DMS53 treated with DMSO at 0.1 percent for 48 hours (cell line): ENCODE measurements around the gene E2F4.

ENCODE experiments used
- DNase-seq: peaks from one replicate; lab custom pipeline; 2025; ENCODE audit not compliant: unreplicated experiment; lab: John Stamatoyannopoulos, UW

E2F4 gene

GRCh38 chr16:67173323-67173722 is 18.6 kb upstream of the E2F4 start:
- no peak for DNase-seq

- DNase-seq: peak; percentile 79
Measured at GRCh38 chr16:67173808-67174705, 17.9 kb upstream of the E2F4 start.

GRCh38 chr16:67174706-67175231 is 17.2 kb upstream of the E2F4 start:
- DNase-seq: no peak

GRCh38 chr16:67176662-67177061 is 15.3 kb upstream of the E2F4 start:
- no peak for DNase-seq

DNA sequence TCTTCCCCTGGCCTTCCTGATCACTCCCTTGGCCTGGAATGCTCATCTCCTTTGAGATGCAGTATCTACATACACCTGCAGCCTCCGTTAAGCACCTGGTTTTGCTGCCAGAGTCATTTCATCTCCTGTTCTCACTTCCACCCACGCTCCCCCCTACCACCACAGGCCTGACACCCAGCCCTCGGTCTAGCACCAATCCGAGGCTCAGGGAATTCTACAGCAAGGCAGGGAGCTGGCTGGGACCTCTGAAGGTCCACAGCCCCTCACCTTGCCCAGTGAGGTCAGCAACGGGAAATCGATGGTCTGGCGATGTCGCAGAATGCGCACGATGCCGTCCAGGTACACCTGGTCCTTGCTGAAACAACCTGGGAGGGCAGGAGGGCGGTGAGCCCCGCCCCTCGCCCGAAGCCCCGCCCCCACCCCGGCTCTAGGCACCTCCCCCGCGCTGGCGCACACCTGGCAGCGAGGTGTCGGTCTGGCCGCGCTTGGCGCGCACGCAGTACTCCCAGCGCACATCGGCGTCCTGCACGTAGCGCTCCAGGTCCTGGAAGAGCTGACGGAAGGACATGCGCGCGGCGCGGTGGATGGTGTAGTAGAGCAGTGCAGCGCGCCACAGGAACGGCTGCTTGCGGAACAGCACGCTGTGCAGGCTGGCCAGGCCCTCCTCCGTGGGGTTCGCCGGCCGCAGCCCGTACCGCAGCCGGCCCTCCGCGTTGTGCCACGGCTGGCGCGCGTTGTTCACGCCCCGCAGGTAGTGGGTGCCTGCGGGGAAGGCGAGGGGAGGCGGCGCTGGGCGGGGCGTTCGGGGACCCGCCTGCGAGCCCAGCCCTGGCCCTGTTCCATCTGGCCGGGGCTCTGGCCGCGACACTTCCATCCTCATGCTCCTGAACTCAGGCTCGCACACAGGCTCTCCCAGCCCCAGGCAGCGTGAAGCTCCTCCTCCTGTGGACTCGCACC is 13.9 kb upstream of the E2F4 start:
- DNase-seq: peak; percentile 76

- no peak for DNase-seq
Measured at GRCh38 chr16:67179421-67180080, 12.4 kb upstream of the E2F4 start.

GRCh38 chr16:67180166-67180565 is 11.8 kb upstream of the E2F4 start:
- DNase-seq: no peak

- DNase-seq: no peak
Measured at GRCh38 chr16:67181346-67181745, 10.6 kb upstream of the E2F4 start.

DNA sequence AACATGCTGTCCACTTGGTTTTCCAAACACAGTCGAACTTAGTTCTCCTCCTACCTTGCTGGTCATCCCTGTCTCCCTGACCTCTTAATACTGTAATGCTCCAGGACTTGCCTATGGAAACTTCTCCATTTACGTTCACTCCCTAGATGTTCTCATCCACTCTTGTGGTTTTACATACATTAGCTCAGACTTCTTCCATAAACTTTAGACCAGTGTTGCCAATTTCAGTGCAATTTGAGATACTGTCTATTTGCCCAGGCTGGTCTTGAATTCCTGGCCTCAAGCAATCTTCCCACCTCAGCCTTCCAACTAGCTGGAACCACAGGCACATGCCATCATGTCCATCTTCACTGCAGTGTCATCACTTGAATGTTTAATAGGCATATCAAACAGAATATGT is 9.7 kb upstream of the E2F4 start:
- DNase-seq: no peak

- no peak for DNase-seq
Measured at GRCh38 chr16:67183284-67183626, 8.7 kb upstream of the E2F4 start.

DNA sequence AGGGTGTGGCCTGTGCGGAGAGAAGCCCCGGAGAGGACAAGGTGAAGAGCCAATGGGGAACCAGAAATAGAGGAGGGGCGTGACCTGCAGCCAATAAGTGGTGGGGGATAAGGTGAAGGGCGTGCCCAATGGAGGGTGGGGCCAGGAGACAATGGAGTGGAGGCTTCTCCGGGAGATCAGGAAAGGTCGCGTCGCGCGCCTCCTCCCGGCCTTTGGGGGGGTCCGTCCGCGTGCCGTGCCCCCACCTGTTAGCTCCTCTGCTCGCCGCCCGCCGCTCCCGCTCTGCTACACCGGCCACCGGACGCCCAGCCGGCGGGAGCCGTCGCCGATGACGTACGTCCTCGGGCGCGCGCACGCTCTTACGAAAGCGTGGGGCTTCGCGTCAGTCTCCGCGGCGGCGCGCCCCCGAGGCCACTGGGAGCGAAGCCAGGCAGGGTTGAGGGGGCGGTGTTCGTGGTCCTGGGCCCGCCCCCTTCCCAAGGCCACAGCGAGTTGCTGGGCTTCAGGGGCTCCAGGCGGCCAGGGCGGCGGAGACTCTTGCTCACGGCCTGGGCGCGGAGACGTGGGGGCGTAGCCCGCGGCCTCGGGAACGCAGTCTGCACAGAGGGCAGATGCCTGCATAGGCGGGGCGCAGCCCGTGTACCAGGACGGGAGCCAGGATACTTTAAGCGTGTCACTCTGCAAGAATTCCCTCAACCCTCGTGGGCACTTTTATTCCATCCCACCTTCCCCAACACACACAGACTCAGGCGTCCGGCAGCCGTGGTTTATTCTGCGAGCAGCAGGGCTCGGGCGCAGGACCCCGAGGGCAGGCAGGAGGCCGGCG is 8.1 kb upstream of the E2F4 start, which contains the start of gene MATCAP1:
Gene MATCAP1, minus strand, starts transcription at position 337 of the 826 bp plus-strand sequence. CDS start 3,353 bp downstream, outside the sequence.
- DNase-seq: peak; percentile 87

GRCh38 chr16:67184453-67184994 is 7.4 kb upstream of the E2F4 start:
- DNase-seq: peak; percentile 66

DNA sequence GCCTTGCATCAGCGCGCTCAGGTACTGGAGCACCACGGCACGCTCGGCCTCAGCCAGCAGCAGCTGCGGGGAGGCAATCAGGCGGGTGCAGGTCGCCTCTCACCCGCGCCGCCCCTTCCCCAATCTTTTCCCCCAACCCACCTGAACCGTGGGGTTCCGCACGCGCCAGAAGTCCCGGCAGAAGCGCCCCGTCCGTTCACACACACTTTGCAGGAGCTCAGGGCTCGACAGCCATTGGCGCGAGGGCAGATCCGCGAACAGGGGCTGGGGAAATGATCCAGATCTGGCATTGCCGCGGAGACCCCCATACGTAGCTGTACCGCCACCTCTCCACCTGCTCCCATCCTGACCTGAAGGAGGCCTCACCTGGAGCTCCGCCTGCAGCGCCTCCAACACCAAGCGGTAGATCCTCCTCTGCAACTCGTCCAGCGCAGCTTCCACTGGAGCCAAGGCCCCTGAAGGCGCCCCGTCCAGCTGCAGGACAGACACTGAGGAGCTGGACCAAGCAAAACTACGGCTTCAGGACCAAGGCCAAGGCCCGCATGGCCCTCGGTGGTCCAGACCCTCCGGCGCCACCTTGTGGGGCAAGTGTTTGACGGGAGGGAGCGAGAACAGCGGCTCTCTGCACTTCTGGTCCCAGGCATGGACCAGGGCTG is 6.8 kb upstream of the E2F4 start:
- peak; percentile 79 for DNase-seq

- DNase-seq: no peak
Measured at GRCh38 chr16:67185651-67186134, 6.3 kb upstream of the E2F4 start.

DNA sequence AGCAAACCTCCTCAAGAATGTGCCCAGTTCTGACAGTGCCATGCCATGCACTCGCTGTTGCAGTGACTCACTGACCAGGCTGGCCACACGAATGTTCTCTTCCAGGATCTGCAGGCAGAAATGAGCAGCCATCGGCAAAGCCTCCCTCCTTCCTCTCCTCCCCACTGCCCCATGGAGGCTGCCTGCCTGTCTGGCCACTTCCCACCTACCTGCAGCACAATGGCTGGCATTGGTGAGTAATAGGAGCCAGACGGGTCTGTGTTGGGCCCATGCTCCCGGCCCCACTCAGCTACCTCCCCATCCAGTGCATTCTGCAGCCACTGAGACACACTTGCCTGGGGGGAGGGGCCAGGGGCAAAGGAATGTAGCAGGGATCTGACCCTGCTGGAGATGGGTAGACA is 5.4 kb upstream of the E2F4 start:
- no peak for DNase-seq

DNA sequence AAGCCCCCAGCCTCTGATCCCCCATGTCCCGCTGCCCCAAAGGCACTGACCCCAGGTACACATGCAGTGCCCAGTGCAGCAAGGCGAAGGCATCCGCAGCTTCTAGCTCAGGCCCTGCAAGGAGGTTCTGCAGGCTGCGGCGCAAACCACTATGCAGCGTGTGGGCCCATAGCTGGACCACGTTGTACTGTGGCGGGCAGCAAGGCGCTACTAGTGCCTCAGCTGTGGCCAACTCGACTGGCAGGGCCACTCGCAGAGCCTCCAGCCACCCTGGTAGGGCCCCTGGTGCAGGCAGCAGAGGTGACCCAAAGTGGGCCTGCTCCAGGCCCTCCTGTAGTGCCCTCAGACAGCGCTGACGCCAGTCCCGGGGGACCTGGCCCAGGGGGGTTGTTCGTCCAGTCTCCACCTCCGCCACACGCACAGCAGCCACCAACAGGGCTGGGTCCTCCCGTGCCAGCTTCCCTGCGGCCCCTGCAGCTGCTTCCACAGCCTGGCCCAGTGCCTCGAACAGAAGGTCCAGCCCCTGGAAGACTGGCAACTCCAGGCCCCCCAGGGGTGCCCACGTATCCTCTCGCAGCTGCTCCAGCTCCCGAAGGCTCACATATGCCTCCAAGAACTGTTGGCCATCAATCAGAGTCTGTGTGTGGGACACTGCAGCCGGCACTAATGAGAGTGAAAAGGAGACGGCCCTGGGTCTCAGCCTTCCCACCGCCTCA is 4.6 kb upstream of the E2F4 start:
- no peak for DNase-seq

DNA sequence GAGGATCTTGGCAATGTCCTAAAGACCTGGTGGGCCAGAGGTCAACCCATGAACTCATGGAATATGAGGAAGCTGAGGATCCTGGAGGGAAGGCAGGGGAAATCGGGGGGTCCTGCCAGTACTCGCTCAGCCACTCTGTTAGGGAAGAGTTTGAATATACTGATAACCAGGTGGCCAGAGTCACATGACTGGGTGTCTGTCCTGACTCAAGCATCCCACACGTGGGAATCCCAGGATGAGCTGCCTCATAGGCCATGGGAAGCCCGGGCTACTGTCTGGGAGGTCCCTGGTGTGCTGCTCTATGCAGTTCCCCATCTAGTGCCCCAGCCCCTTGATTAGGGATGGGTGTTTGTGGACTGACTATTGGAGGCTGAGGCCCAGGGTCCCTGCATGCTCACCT is 3.6 kb upstream of the E2F4 start:
- no peak for DNase-seq

- DNase-seq: no peak
Measured at GRCh38 chr16:67188798-67189197, 3.2 kb upstream of the E2F4 start.

- DNase-seq: no peak
Measured at GRCh38 chr16:67190041-67190440, 1.9 kb upstream of the E2F4 start, which contains the start of gene EXOC3L1. TSS of gene EXOC3L1 (minus strand) at chr16:67190136. CDS start at chr16:67189676, 460 bp downstream.
